Activated T-helper 2 cell treated with anti-CD3 and anti-CD28 coated beads, Interferon-gamma antibody, Interleukin-2, Interleukin-4, amounts not matched to agents 10 μg/mL and 5 μg/mL and 100 μg/mL, durations not matched to agents 14 hours and 24 hours and 36 hours (primary cell): ENCODE measurements around the gene UNC45B. TPM values are rescaled to one million over a fixed set of nuclear protein-coding genes. Genes with fewer than 3 reads are reported as not detected.
"Not testable (repeated sequence)": the region's sequence is repeated elsewhere in the genome, so short reads cannot be mapped to it uniquely, and the experiment has no call there.

ENCODE experiments used
- DNase-seq: peaks from one replicate; pipeline ENCODE4 v3.0.0; 2021; ENCODE audit warnings: low spot score
- H3K27ac Mint-ChIP-seq: one replicate; pipeline ENCODE4 v1.8.0; 2021; ENCODE audit warnings: mixed read lengths
- H3K27me3 Mint-ChIP-seq: one replicate; pipeline ENCODE4 v1.8.0; 2021; ENCODE audit warnings: low read depth, mixed read lengths
- H3K36me3 Mint-ChIP-seq: one replicate; pipeline ENCODE4 v1.8.0; 2021; ENCODE audit warnings: low read depth, mixed read lengths
- H3K4me1 Mint-ChIP-seq: one replicate; pipeline ENCODE4 v1.8.0; 2021; ENCODE audit warnings: low read depth, mixed read lengths
- H3K4me3 Mint-ChIP-seq: one replicate; pipeline ENCODE4 v1.8.0; 2021; ENCODE audit warnings: low read depth, mild to moderate bottlenecking, moderate library complexity, mixed read lengths
- H3K9me3 Mint-ChIP-seq: one replicate; pipeline ENCODE4 v1.8.0; 2021; ENCODE audit warnings: mixed read lengths
- intact Hi-C: fragments of 100-400 bp; cut with micrococcal nuclease; formaldehyde crosslinking; loops from one replicate; pipeline ENCODE4 v1.15.1; 2023
- total RNA-seq: library from RNA; stranded (reverse); gene quantifications from 2 replicates; pipeline ENCODE4 v1.2.3, GENCODE V29; 2022

The UNC45B gene
- total RNA-seq, 1 donor from 2014 or later = not detected

GRCh38 chr17:35183332-35183731 is 35.7 kb downstream of the UNC45B start:
- intact Hi-C loops = no loop called here
- Mint-ChIP-seq H3K4me1 (peaks cover 40% of the 10 kb centered on the region), H3K27ac (no peak overlapping the region), H3K4me3 (no peak overlapping the region), H3K27me3 (no peaks in the 10 kb centered on the region), H3K9me3 (peaks cover 5% of the 10 kb centered on the region), H3K36me3 (peaks cover 8% of the 10 kb centered on the region)
- DNase-seq = no peak

GRCh38 chr17:35184274-35184673 is 36.7 kb downstream of the UNC45B start:
- H3K36me3 Mint-ChIP-seq = peaks cover 2% of the 10 kb centered on the region
- H3K27ac Mint-ChIP-seq = peak overlapping the region; percentile 20
- H3K4me3 Mint-ChIP-seq = no peak overlapping the region
- intact Hi-C loops = no loop called here
- DNase-seq = no peak
- peaks cover 45% of the 10 kb centered on the region for H3K4me1 Mint-ChIP-seq
- H3K27me3 Mint-ChIP-seq = no peaks in the 10 kb centered on the region
- H3K9me3 Mint-ChIP-seq = no peaks in the 10 kb centered on the region

- Mint-ChIP-seq H3K4me1 (peaks cover 48% of the 10 kb centered on the region), H3K4me3 (no peak overlapping the region), H3K27me3 (peaks cover 2% of the 10 kb centered on the region), H3K36me3 (peaks cover 2% of the 10 kb centered on the region), H3K9me3 (peaks cover 3% of the 10 kb centered on the region), H3K27ac (no peak overlapping the region)
- no peak for DNase-seq
- intact Hi-C loops = no loop called here
Observed at GRCh38 chr17:35185849-35186248, 38.2 kb downstream of the UNC45B start.

- H3K27ac Mint-ChIP-seq = no peak overlapping the region
- H3K27me3 Mint-ChIP-seq = peaks cover 2% of the 10 kb centered on the region
- peaks cover 2% of the 10 kb centered on the region for H3K36me3 Mint-ChIP-seq
- H3K4me3 Mint-ChIP-seq = no peak overlapping the region
- H3K9me3 Mint-ChIP-seq = peaks cover 3% of the 10 kb centered on the region
- peaks cover 48% of the 10 kb centered on the region for H3K4me1 Mint-ChIP-seq
- intact Hi-C loops = no loop called here
- no peak for DNase-seq
Observed at GRCh38 chr17:35187481-35187880, 39.9 kb downstream of the UNC45B start.

- peaks cover 2% of the 10 kb centered on the region for H3K27me3 Mint-ChIP-seq
- peak overlapping the region; percentile 67 for H3K27ac Mint-ChIP-seq
- peaks cover 45% of the 10 kb centered on the region for H3K4me1 Mint-ChIP-seq
- intact Hi-C loops = loop anchor here (1.0 kb wide), 1 partner anchor 26 kb away; no protein-coding TSS in a partner anchor
- peaks cover 2% of the 10 kb centered on the region for H3K36me3 Mint-ChIP-seq
- H3K9me3 Mint-ChIP-seq = peaks cover 3% of the 10 kb centered on the region
- no peak for DNase-seq
- H3K4me3 Mint-ChIP-seq = peak overlapping the region; percentile 33
Observed at GRCh38 chr17:35188111-35188510, 40.5 kb downstream of the UNC45B start.

- intact Hi-C loops = no loop called here
- no peak for DNase-seq
- Mint-ChIP-seq H3K4me1 (peaks cover 35% of the 10 kb centered on the region), H3K9me3 (peaks cover 3% of the 10 kb centered on the region), H3K4me3 (no peak overlapping the region), H3K27me3 (peaks cover 4% of the 10 kb centered on the region), H3K36me3 (peaks cover 2% of the 10 kb centered on the region), H3K27ac (no peak overlapping the region)
Observed at GRCh38 chr17:35189291-35189690, 41.7 kb downstream of the UNC45B start.

- peaks cover 4% of the 10 kb centered on the region for H3K36me3 Mint-ChIP-seq
- peaks cover 6% of the 10 kb centered on the region for H3K27me3 Mint-ChIP-seq
- DNase-seq = no peak
- H3K4me1 Mint-ChIP-seq = peaks cover 30% of the 10 kb centered on the region
- intact Hi-C loops = no loop called here
- H3K9me3 Mint-ChIP-seq = peaks cover 5% of the 10 kb centered on the region
- H3K27ac Mint-ChIP-seq = no peak overlapping the region
- H3K4me3 Mint-ChIP-seq = no peak overlapping the region
Observed at GRCh38 chr17:35191001-35191695, 43.5 kb downstream of the UNC45B start.

GRCh38 chr17:35192708-35193107 is 45.1 kb downstream of the UNC45B start:
- intact Hi-C loops = no loop called here
- Mint-ChIP-seq H3K27ac (no peak overlapping the region), H3K36me3 (peaks cover 8% of the 10 kb centered on the region), H3K4me1 (peaks cover 16% of the 10 kb centered on the region), H3K9me3 (peaks cover 17% of the 10 kb centered on the region), H3K27me3 (peaks cover 6% of the 10 kb centered on the region), H3K4me3 (no peak overlapping the region)
- no peak for DNase-seq

- H3K9me3 Mint-ChIP-seq = peaks cover 17% of the 10 kb centered on the region
- H3K4me1 Mint-ChIP-seq, H3K27ac Mint-ChIP-seq, H3K4me3 Mint-ChIP-seq, H3K36me3 Mint-ChIP-seq, DNase-seq, intact Hi-C loops, H3K27me3 Mint-ChIP-seq: not testable (repeated sequence)
Observed at GRCh38 chr17:35194001-35194400, 46.4 kb downstream of the UNC45B start, which contains the start of gene SLC35G3. SLC35G3 (minus strand) TSS chr17:35194393; CDS start chr17:35194307, 86 bp downstream.

GRCh38 chr17:35195062-35195461 is 47.4 kb downstream of the UNC45B start:
- H3K27me3 Mint-ChIP-seq, intact Hi-C loops: not testable (repeated sequence)

GRCh38 chr17:35202582-35202981 is 55.0 kb downstream of the UNC45B start:
- peaks cover 31% of the 10 kb centered on the region for H3K36me3 Mint-ChIP-seq
- H3K4me1 Mint-ChIP-seq, H3K27ac Mint-ChIP-seq, DNase-seq, H3K4me3 Mint-ChIP-seq, intact Hi-C loops, H3K27me3 Mint-ChIP-seq: not testable (repeated sequence)
- peaks cover 43% of the 10 kb centered on the region for H3K9me3 Mint-ChIP-seq

More at GRCh38 chr17:35195062-35195461, 47.4 kb downstream of the UNC45B start:
- not testable (repeated sequence) for H3K4me3 Mint-ChIP-seq, DNase-seq, H3K4me1 Mint-ChIP-seq, H3K27ac Mint-ChIP-seq
- Mint-ChIP-seq H3K9me3 (peaks cover 27% of the 10 kb centered on the region), H3K36me3 (peaks cover 17% of the 10 kb centered on the region)

- peaks cover 22% of the 10 kb centered on the region for H3K9me3 Mint-ChIP-seq
- peaks cover 22% of the 10 kb centered on the region for H3K36me3 Mint-ChIP-seq
Observed at GRCh38 chr17:35210741-35211140, 63.1 kb downstream of the UNC45B start.

GRCh38 chr17:35212668-35213067 is 65.1 kb downstream of the UNC45B start:
- Mint-ChIP-seq H3K27me3 (no peaks in the 10 kb centered on the region), H3K9me3 (peaks cover 19% of the 10 kb centered on the region), H3K4me1 (peaks cover 64% of the 10 kb centered on the region), H3K4me3 (peak overlapping the region; percentile 13), H3K36me3 (peaks cover 19% of the 10 kb centered on the region), H3K27ac (peak overlapping the region; percentile 95)
- intact Hi-C loops = loop anchor here (5.0 to 10.0 kb wide), 5 partner anchors 40 to 272 kb away; partner anchors contain the start of genes NLE1 and SLFN13
- no peak for DNase-seq

More at GRCh38 chr17:35210741-35211140, 63.1 kb downstream of the UNC45B start:
- no peak for DNase-seq
- Mint-ChIP-seq H3K27me3 (peaks cover 3% of the 10 kb centered on the region), H3K4me1 (peaks cover 49% of the 10 kb centered on the region), H3K4me3 (no peak overlapping the region), H3K27ac (no peak overlapping the region)
- intact Hi-C loops = loop anchor here (5.0 to 10.0 kb wide), 5 partner anchors 38 to 274 kb away; partner anchors contain the start of genes NLE1 and SLFN13
